Measurements from ENCODE around the gene ZBTB20. TPM values are rescaled to one million over a fixed set of nuclear protein-coding genes. Genes with fewer than 3 reads are reported as not detected.

ZBTB20 gene
- total and polyA plus RNA-seq, 4 donors, result 0.88 to 83.2 (median 20.4) TPM

GRCh38 chr3:114714237-114714636 is 432.9 kb downstream of the ZBTB20 start:
- Histone ChIP-seq H3K9ac (ENCODE audit: low read depth in 1 of 2, low read length in 2 of 2) (no peak overlapping the region), H3K4me3 (ENCODE audit: low read depth in 1 of 3, low read length in 3 of 3) (no peak overlapping the region), H3K27me3 (ENCODE audit: control insufficient read depth in 4 of 4, insufficient read depth in 4 of 4, low read length in 3 of 4) (no peaks in the 10 kb centered on the region), H3K27ac (ENCODE audit: low read depth in 1 of 2, low read length in 2 of 2) (no peak overlapping the region), H3K4me1 (ENCODE audit: control insufficient read depth in 4 of 4, insufficient read depth in 4 of 4, low read length in 3 of 4) (peaks cover 3 to 19% (median 5%) of the 10 kb centered on the region in 4 donors), H3K36me3 (ENCODE audit: control insufficient read depth in 4 of 4, insufficient read depth in 3 of 4, low read depth in 1 of 4, low read length in 3 of 4) (peaks cover 0 to 3% (median 0%) of the 10 kb centered on the region in 4 donors), H3K9me3 (ENCODE audit: control insufficient read depth in 4 of 4, low read length in 3 of 4) (no peaks in the 10 kb centered on the region)
- TF ChIP-seq FOXA2 (IDR thresholded peaks at IDR 0.05) (no peak), HNF4A (conservative IDR thresholded peaks at IDR 0.05) (no peak), FOXA1 (IDR thresholded peaks at IDR 0.05) (no peak), REST (IDR thresholded peaks at IDR 0.05) (no peak), NR2F2 (IDR thresholded peaks at IDR 0.05) (no peak), JUND (IDR thresholded peaks at IDR 0.05) (no peak), SP1 (IDR thresholded peaks at IDR 0.05) (no peak), RAD21 (IDR thresholded peaks at IDR 0.05) (no peak), GABPA (IDR thresholded peaks at IDR 0.05 in 1 of 2, conservative IDR thresholded peaks at IDR 0.05 in 1 of 2) (no peak), TAF1 (conservative IDR thresholded peaks at IDR 0.05) (no peak), EGR1 (IDR thresholded peaks at IDR 0.05; ENCODE audit: low read depth in 2 of 2) (no peak), ATF3 (IDR thresholded peaks at IDR 0.05) (no peak), YY1 (IDR thresholded peaks at IDR 0.05) (no peak)
- TF ChIP-seq, protein P1, sequence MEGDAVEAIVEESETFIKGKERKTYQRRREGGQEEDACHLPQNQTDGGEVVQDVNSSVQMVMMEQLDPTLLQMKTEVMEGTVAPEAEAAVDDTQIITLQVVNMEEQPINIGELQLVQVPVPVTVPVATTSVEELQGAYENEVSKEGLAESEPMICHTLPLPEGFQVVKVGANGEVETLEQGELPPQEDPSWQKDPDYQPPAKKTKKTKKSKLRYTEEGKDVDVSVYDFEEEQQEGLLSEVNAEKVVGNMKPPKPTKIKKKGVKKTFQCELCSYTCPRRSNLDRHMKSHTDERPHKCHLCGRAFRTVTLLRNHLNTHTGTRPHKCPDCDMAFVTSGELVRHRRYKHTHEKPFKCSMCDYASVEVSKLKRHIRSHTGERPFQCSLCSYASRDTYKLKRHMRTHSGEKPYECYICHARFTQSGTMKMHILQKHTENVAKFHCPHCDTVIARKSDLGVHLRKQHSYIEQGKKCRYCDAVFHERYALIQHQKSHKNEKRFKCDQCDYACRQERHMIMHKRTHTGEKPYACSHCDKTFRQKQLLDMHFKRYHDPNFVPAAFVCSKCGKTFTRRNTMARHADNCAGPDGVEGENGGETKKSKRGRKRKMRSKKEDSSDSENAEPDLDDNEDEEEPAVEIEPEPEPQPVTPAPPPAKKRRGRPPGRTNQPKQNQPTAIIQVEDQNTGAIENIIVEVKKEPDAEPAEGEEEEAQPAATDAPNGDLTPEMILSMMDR (IDR thresholded peaks at IDR 0.05; ENCODE audit: low read depth, low read length, missing input control), result no peak
- TF ChIP-seq, protein P2, sequence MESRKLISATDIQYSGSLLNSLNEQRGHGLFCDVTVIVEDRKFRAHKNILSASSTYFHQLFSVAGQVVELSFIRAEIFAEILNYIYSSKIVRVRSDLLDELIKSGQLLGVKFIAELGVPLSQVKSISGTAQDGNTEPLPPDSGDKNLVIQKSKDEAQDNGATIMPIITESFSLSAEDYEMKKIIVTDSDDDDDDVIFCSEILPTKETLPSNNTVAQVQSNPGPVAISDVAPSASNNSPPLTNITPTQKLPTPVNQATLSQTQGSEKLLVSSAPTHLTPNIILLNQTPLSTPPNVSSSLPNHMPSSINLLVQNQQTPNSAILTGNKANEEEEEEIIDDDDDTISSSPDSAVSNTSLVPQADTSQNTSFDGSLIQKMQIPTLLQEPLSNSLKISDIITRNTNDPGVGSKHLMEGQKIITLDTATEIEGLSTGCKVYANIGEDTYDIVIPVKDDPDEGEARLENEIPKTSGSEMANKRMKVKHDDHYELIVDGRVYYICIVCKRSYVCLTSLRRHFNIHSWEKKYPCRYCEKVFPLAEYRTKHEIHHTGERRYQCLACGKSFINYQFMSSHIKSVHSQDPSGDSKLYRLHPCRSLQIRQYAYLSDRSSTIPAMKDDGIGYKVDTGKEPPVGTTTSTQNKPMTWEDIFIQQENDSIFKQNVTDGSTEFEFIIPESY (IDR thresholded peaks at IDR 0.05), result no peak
- WGBS, result 79% methylated on average over 2 of the region's 2 CpGs
- no peak for DNase-seq (ENCODE audit: low spot score)

All from liver (tissue), 9 donors.